Heart right ventricle (tissue), 16 donors: ENCODE data around the gene ALG3. TPM values are rescaled to one million over a fixed set of nuclear protein-coding genes. Genes with fewer than 3 reads are reported as not detected.

ENCODE experiments used
- ATAC-seq, 8 donors: fragments of 200-7000 bp; cut with Tn5 transposase; one replicate each; pipeline ENCODE4 v1.9.1; 2020; ENCODE audit warnings: mild to moderate bottlenecking in 8 of 8, moderate library complexity in 8 of 8, moderate number of reproducible peaks in 1 of 8
- DNase-seq, 2 donors: peaks; one replicate each; pipeline ENCODE4 v3.0.0-alpha.2; 2020
- H3K27ac ChIP-seq, 10 donors: fragments of 200-600 bp; sonication (generic) in 2 of 10; one replicate each; pipeline versions ENCODE4 v1.5.0 to v1.8.0; 2020 to 2022; ENCODE audit warnings: mild to moderate bottlenecking in 3 of 10
- H3K27me3 ChIP-seq, 7 donors: fragments of 200-600 bp; one replicate each; pipeline ENCODE4 v1.8.0; 2021 to 2022; ENCODE audit warnings: mild to moderate bottlenecking in 2 of 7
- H3K36me3 ChIP-seq, 9 donors: fragments of 200-600 bp; sonication (generic) in 1 of 9; one replicate each; pipeline versions ENCODE4 v1.5.0 to v1.8.0; 2020 to 2022; ENCODE audit warnings: mild to moderate bottlenecking in 2 of 9
- H3K4me1 ChIP-seq, 9 donors: fragments of 200-600 bp; sonication (generic) in 1 of 9; one replicate each; pipeline versions ENCODE4 v1.5.0 to v1.8.0; 2020 to 2022; ENCODE audit warnings: mild to moderate bottlenecking in 4 of 9
- H3K4me3 ChIP-seq, 10 donors: fragments of 200-600 bp; sonication (generic) in 2 of 10; one replicate each; pipeline versions ENCODE4 v1.5.0 to v1.8.0; 2020 to 2022; ENCODE audit warnings: mild to moderate bottlenecking in 7 of 10, moderate library complexity in 2 of 10
- H3K9me3 ChIP-seq, 11 donors: fragments of 200-600 bp in 10 of 11; sonication (generic) in 2 of 11; one replicate each; pipeline versions ENCODE4 v1.5.0 to v1.8.0; 2013 to 2022; ENCODE audit warnings: mild to moderate bottlenecking in 2 of 11, control low read depth in 1 of 11, moderate library complexity in 1 of 11
- WGBS, 2 donors: extraction: QIAGEN DNeasy Blood & Tissue Kit; methylation state at CpG; one replicate each; pipeline ENCODE4 v1.1.7; 2013; ENCODE audit warnings: inconsistent platforms in 1 of 2; 5-methylcytosine and 5-hydroxymethylcytosine counted together
- intact Hi-C, 10 donors: fragments of 100-400 bp; cut with DNase I; formaldehyde crosslinking; loops; one replicate each; pipeline versions ENCODE4 v1.11.1 to v1.14.2; 2022
- microRNA-seq, 2 donors: library from miRNA; unstranded; fragments of <30 nt; microRNA quantifications; one replicate each; pipeline ENCODE4 v1.2.0, GENCODE V29; 2021
- polyA plus RNA-seq, 2 donors: library from polyadenylated mRNA; stranded (reverse); fragments of 200-250 nt; gene quantifications; one replicate each; pipeline ENCODE4 v1.2.3, GENCODE V29; 2013
- total RNA-seq, 10 donors: library from RNA; stranded (reverse); fragmentation: NEBNext Ultra II Directional in 3 of 10; extraction: Animal tissue kit (Norgen Biotek cat#: 25700) in 3 of 10; gene quantifications; one replicate each; pipeline versions ENCODE4 v1.2.1 to v1.2.4, GENCODE V29; 2021 to 2023
- TF ChIP-seq, protein P1 (sequence below), 9 donors: fragments of 200-600 bp; sonication (generic) in 2 of 9; IDR thresholded peaks; one replicate each; pipeline versions ENCODE4 v1.5.0 to v1.8.0; 2021 to 2022; ENCODE audit warnings: antibody characterized with exemption in 9 of 9, mild to moderate bottlenecking in 5 of 9, moderate library complexity in 1 of 9
- donor health status: Arrhythmogenic right ventricular cardiomyopathy.
- donor health status: ischemic (EF 13 %, LVEDD 7.1; RV severe dilation, severe dysfunction).
- donor health status: healthy with polysubstance abuse.
- donor health status: DM: no; HTN: yes; CAD: no.
- donor health status: DM: no; HTN: no; CAD: no.
- donor health status: ischemic (EF 25% LVEDD 6.9; RV normal size, moderate dysfunction).
- donor health status: ischemic (EF 25% LVEDD 5.7; RV mildly dilated, moderate dysfunction).
- donor health status: healthy.
- donor health status: DM: yes; HTN: yes; CAD: no.
- donor health status: Ischemic cardiomyopathy.
- donor health status: ischemic (EF 35%, LVEDD 5.7; RV mildly dilated, moderate dysfunction).
- donor health status: nonischemic (EF 11% LVEDD 7.7; RV severe dilation, severe dysfunction).
- donor health status: DM: yes; HTN: yes; CAD: no.
- donor health status: PGD.
- donor health status: ischemic (EF 29% LVEDD 5.4; RV normal size, mild dysfunction).
- donor health status: nonischemic (EF 23%, LVEDD 6.1; RV moderate dilation, normal function).

Gene ALG3
- total and polyA plus RNA-seq, 12 donors = 10.7 to 63.6 (median 14.0) TPM

DNA sequence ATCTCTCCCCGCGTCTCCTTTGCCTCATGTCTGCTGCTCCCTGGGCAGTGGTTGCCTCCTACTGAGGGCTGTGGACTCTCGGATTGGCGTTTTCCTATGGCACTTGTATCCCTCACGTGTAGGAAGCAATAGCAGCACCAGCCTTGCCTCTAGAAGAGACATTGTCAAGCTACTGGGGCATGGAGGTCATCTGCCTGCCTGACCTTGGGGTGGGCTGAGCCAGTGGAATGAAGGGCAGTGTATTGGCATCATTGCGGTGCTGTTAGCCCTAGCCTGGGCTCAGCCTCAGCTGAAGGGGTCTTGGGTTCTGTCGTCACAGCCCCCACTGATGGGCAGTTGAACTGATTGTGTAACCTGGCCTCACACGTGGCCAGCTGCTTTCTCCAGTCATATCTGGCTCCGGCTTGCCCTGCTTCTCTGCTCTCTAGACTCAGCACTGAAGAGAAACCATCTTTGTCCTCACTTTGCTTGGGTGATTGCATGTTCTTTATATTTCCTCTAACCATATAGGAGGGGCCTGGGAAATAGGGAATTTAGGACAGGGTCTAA, 54.7 kb downstream of the ALG3 start:
- Histone ChIP-seq H3K27me3 (no peaks in the 10 kb centered on the region), H3K36me3 (peaks cover 6 to 77% (median 54%) of the 10 kb centered on the region in 9 donors), H3K4me3 (no peak overlapping the region), H3K4me1 (no peaks in the 10 kb centered on the region), H3K27ac (no peak overlapping the region), H3K9me3 (no peaks in the 10 kb centered on the region)
- 85 to 86% methylated on average over 9 of the region's 9 CpGs for WGBS, 2 donors
- TF ChIP-seq, protein P1, sequence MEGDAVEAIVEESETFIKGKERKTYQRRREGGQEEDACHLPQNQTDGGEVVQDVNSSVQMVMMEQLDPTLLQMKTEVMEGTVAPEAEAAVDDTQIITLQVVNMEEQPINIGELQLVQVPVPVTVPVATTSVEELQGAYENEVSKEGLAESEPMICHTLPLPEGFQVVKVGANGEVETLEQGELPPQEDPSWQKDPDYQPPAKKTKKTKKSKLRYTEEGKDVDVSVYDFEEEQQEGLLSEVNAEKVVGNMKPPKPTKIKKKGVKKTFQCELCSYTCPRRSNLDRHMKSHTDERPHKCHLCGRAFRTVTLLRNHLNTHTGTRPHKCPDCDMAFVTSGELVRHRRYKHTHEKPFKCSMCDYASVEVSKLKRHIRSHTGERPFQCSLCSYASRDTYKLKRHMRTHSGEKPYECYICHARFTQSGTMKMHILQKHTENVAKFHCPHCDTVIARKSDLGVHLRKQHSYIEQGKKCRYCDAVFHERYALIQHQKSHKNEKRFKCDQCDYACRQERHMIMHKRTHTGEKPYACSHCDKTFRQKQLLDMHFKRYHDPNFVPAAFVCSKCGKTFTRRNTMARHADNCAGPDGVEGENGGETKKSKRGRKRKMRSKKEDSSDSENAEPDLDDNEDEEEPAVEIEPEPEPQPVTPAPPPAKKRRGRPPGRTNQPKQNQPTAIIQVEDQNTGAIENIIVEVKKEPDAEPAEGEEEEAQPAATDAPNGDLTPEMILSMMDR (IDR thresholded peaks at IDR 0.05) = no peak
- intact Hi-C loops = no loop called here
- DNase-seq = no peak
- no peak for ATAC-seq

DNA sequence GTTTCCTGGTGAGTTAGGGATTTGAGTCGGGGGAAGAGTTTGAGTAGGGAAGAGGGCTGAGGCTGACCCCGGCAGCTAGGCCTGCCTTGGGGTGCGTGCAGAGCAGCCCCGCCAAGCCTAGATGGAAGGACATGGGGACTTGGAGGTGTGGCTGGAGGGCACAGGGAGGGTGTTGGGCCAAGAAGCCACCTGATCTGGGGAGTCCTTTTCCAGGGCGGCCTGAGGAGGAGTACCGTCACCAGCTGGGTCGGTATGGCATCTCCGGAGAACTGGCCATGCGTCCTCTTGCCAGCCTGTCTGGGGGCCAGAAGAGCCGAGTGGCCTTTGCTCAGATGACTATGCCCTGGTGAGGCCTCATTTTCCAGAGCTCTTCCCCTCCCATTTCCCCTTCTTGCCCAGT, 55.9 kb downstream of the ALG3 start:
- TF ChIP-seq, protein P1 (IDR thresholded peaks at IDR 0.05) = no peak
- WGBS, 2 donors = 95 to 96% methylated on average over 10 of the region's 10 CpGs
- intact Hi-C loops = no loop called here
- no peaks in the 10 kb centered on the region for H3K9me3 ChIP-seq
- ATAC-seq (no peak), DNase-seq (no peak)
- peaks cover 0 to 11% (median 7%) of the 10 kb centered on the region in 9 donors for H3K4me1 ChIP-seq
- H3K27me3 ChIP-seq = no peaks in the 10 kb centered on the region
- H3K36me3 ChIP-seq = peaks cover 12 to 88% (median 56%) of the 10 kb centered on the region in 9 donors
- no peak overlapping the region for H3K27ac ChIP-seq
- no peak overlapping the region for H3K4me3 ChIP-seq

Small RNAs within 50 kb of the gene (microRNA-seq; reads per million reads assigned to microRNA genes)
- 0 to 1.0 reads per million in 2 donors for gene MIR1224

Other genes with a start within 250 kb of the ALG3 start
- 10 to 100 TPM; 26.0 to 89.6 (median 40.9) TPM for gene ABCC5, start 231.1 kb downstream of the ALG3 start, total RNA-seq
- 10 to 100 TPM; 12.1 to 70.0 TPM for gene ABCC5, start 231.1 kb downstream of the ALG3 start, polyA plus RNA-seq
- gene HTR3D, start 217.2 kb downstream of the ALG3 start, total RNA-seq = not detected
- not detected for gene HTR3D, start 217.2 kb downstream of the ALG3 start, polyA plus RNA-seq
- gene HTR3C, start 195.9 kb downstream of the ALG3 start, total RNA-seq = not detected
- not detected for gene HTR3C, start 195.9 kb downstream of the ALG3 start, polyA plus RNA-seq
- not detected for gene HTR3E, start 151.9 kb downstream of the ALG3 start, total RNA-seq
- gene HTR3E, start 151.9 kb downstream of the ALG3 start, polyA plus RNA-seq = not detected
- gene EIF2B5, start 113.6 kb downstream of the ALG3 start, total RNA-seq = 10 to 100 TPM; 26.8 to 37.3 (median 31.6) TPM
- gene EIF2B5, start 113.6 kb downstream of the ALG3 start, polyA plus RNA-seq = 10 to 100 TPM; 30.6 to 44.6 TPM
- gene DVL3, start 93.6 kb downstream of the ALG3 start, total RNA-seq = 10 to 100 TPM; 52.6 to 81.7 (median 68.6) TPM
- gene DVL3, start 93.6 kb downstream of the ALG3 start, polyA plus RNA-seq = 10 to 100 TPM; 37.5 to 42.0 TPM
- 100 to 1,000 TPM; 263 to 371 (median 321) TPM for gene AP2M1, start 74.1 kb downstream of the ALG3 start, total RNA-seq
- gene AP2M1, start 74.1 kb downstream of the ALG3 start, polyA plus RNA-seq = 100 to 1,000 TPM; 187 to 390 TPM
- gene ABCF3, start 62.8 kb downstream of the ALG3 start, total RNA-seq = 10 to 100 TPM; 60.1 to 90.7 (median 68.3) TPM
- 10 to 100 TPM; 78.0 to 87.9 TPM for gene ABCF3, start 62.8 kb downstream of the ALG3 start, polyA plus RNA-seq
- under 1 TPM in 1 of 10 donors, not detected in 9; 0.09 TPM for gene VWA5B2, start 19.4 kb downstream of the ALG3 start, total RNA-seq
- gene VWA5B2, start 19.4 kb downstream of the ALG3 start, polyA plus RNA-seq = under 1 TPM in 1 of 2 donors, not detected in 1; 0.03 TPM
- 1 to 10 TPM in 7 of 10 donors, under 1 TPM in 3; 0.49 to 2.3 (median 1.1) TPM for gene EEF1AKMT4, start 710 bp upstream of the ALG3 start, total RNA-seq
- 10 to 100 TPM in 1 of 2 donors, under 1 TPM in 1; 0.95 to 19.4 TPM for gene EEF1AKMT4, start 710 bp upstream of the ALG3 start, polyA plus RNA-seq
- under 1 TPM in 3 of 10 donors, not detected in 7; 0.20 to 0.30 (median 0.25) TPM for gene CAMK2N2, start 12.6 kb upstream of the ALG3 start, total RNA-seq
- gene CAMK2N2, start 12.6 kb upstream of the ALG3 start, polyA plus RNA-seq = under 1 TPM in 1 of 2 donors, not detected in 1; 0.12 TPM
- under 1 TPM in 2 of 10 donors, not detected in 8; 0.20 to 0.28 TPM for gene ECE2, start 27.1 kb upstream of the ALG3 start, total RNA-seq
- gene ECE2, start 27.1 kb upstream of the ALG3 start, polyA plus RNA-seq = not detected
- gene PSMD2, start 50.3 kb upstream of the ALG3 start, total RNA-seq = 100 to 1,000 TPM; 210 to 254 (median 231) TPM
- 100 to 1,000 TPM in 1 of 2 donors, 10 to 100 TPM in 1; 49.0 to 288 TPM for gene PSMD2, start 50.3 kb upstream of the ALG3 start, polyA plus RNA-seq
- 100 to 1,000 TPM; 203 to 316 (median 209) TPM for gene EIF4G1, start 65.6 kb upstream of the ALG3 start, total RNA-seq
- 100 to 1,000 TPM; 142 to 277 TPM for gene EIF4G1, start 65.6 kb upstream of the ALG3 start, polyA plus RNA-seq
- 10 to 100 TPM; 23.0 to 36.5 (median 26.7) TPM for gene FAM131A, start 88.6 kb upstream of the ALG3 start, total RNA-seq
- gene FAM131A, start 88.6 kb upstream of the ALG3 start, polyA plus RNA-seq = 10 to 100 TPM; 21.6 to 32.5 TPM
- 1 to 10 TPM; 1.3 to 3.0 (median 2.4) TPM for gene CLCN2, start 112.6 kb upstream of the ALG3 start, total RNA-seq
- gene CLCN2, start 112.6 kb upstream of the ALG3 start, polyA plus RNA-seq = 1 to 10 TPM; 1.6 to 8.4 TPM
- 10 to 100 TPM; 17.4 to 31.0 (median 22.9) TPM for gene POLR2H, start 112.7 kb upstream of the ALG3 start, total RNA-seq
- gene POLR2H, start 112.7 kb upstream of the ALG3 start, polyA plus RNA-seq = 10 to 100 TPM; 55.1 to 63.7 TPM
- gene THPO, start 129.2 kb upstream of the ALG3 start, total RNA-seq = 1 to 10 TPM in 2 of 10 donors, under 1 TPM in 5, not detected in 3; 0.16 to 1.3 (median 0.56) TPM
- gene THPO, start 129.2 kb upstream of the ALG3 start, polyA plus RNA-seq = 1 to 10 TPM in 1 of 2 donors, under 1 TPM in 1; 0.30 to 1.0 TPM
- gene CHRD, start 131.1 kb upstream of the ALG3 start, total RNA-seq = 10 to 100 TPM in 1 of 10 donors, 1 to 10 TPM in 9; 1.4 to 10.9 (median 3.7) TPM
- gene CHRD, start 131.1 kb upstream of the ALG3 start, polyA plus RNA-seq = 10 to 100 TPM in 1 of 2 donors, 1 to 10 TPM in 1; 7.5 to 17.3 TPM